Stimulated activated effector memory CD8-positive, alpha-beta T cell treated with anti-CD3 and anti-CD28 coated beads, Interleukin-12 subunit alpha, Interleukin-12 subunit beta, amount 100 ng/mL, for 72 hours (primary cell): ENCODE measurements around the gene SPARC.

Experiments used
- ATAC-seq: fragments of 150-1000 bp; cut with Tn5 transposase; 2 replicates; pipeline ENCODE4 v1.10.0; 2021
- DNase-seq, 2 donors: peaks; one replicate each; pipeline ENCODE4 v3.0.0; 2021 to 2022; ENCODE audit warnings: low spot score in 2 of 2
- H3K27ac Mint-ChIP-seq: one replicate; pipeline ENCODE4 v1.8.0; 2022; ENCODE audit warnings: mild to moderate bottlenecking, mixed read lengths
- H3K36me3 Mint-ChIP-seq: one replicate; pipeline ENCODE4 v1.8.0; 2022; ENCODE audit warnings: mild to moderate bottlenecking, mixed read lengths
- H3K4me1 Mint-ChIP-seq: one replicate; pipeline ENCODE4 v1.8.0; 2022; ENCODE audit warnings: mixed read lengths
- H3K4me3 Mint-ChIP-seq: one replicate; pipeline ENCODE4 v1.8.0; 2022; ENCODE audit warnings: mild to moderate bottlenecking, mixed read lengths
- H3K9me3 Mint-ChIP-seq: one replicate; pipeline ENCODE4 v1.8.0; 2022; ENCODE audit warnings: mixed read lengths

Gene SPARC

DNA sequence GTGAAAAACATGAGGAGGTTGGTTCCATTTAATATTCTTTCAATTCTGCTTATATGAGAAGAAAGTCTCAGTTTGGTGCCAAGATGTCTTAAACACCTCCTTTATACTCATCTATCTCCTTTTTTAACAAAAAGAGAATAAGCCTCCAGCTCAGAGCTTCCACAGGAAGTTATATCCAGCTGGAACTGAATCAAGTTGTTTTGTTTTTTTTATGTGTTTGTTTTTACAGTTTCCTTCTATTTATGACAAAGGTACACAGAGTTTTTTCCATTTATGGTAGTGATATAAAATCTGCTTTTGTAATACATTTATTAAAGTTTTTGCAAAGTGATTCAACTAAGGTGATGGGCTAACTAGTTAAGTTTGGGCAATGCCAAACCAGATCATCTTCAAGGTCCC, 10.4 kb downstream of the SPARC start:
- ATAC-seq (no peak), DNase-seq (no peak)
- no peak overlapping the region for H3K27ac Mint-ChIP-seq
- H3K9me3 Mint-ChIP-seq: no peaks in the 10 kb centered on the region
- H3K4me3 Mint-ChIP-seq: no peak overlapping the region
- no peaks in the 10 kb centered on the region for H3K36me3 Mint-ChIP-seq
- no peaks in the 10 kb centered on the region for H3K4me1 Mint-ChIP-seq

DNA sequence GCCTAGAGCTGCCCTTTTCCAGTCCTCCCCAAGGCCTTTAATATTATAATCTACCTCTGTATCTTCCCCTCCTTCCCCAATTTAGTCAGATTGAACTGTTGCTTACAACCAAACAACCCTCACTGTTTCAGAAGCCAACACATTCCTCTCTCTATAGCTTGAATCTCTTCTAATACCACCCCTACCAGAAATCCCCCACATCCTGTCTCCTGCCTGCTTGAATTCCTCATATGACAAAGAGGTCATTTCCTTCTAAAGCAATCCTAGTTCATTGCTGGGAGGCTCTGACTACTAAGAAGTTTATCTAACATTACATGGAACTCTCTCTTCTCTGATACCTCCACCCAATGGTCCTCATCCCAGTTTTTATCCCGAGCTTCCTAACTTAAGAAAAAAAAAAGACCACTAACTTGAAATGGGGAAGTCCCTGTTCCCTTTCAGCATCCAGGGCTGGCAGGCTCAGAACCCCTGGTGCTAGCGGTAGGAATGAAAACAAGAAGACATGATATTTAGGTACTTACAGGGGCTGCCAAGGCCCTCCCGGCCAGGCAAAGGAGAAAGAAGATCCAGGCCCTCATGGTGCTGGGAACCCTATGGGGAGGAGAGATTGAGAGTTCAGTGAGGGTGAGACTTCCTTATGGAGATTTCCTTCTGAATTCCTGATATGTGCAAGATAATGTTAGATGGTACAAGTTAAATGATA, 11.0 kb downstream of the SPARC start:
- Mint-ChIP-seq H3K9me3 (no peaks in the 10 kb centered on the region), H3K36me3 (no peaks in the 10 kb centered on the region), H3K27ac (no peak overlapping the region), H3K4me3 (no peak overlapping the region), H3K4me1 (no peaks in the 10 kb centered on the region)
- peak; percentile 62 for ATAC-seq
- no peak for DNase-seq

DNA sequence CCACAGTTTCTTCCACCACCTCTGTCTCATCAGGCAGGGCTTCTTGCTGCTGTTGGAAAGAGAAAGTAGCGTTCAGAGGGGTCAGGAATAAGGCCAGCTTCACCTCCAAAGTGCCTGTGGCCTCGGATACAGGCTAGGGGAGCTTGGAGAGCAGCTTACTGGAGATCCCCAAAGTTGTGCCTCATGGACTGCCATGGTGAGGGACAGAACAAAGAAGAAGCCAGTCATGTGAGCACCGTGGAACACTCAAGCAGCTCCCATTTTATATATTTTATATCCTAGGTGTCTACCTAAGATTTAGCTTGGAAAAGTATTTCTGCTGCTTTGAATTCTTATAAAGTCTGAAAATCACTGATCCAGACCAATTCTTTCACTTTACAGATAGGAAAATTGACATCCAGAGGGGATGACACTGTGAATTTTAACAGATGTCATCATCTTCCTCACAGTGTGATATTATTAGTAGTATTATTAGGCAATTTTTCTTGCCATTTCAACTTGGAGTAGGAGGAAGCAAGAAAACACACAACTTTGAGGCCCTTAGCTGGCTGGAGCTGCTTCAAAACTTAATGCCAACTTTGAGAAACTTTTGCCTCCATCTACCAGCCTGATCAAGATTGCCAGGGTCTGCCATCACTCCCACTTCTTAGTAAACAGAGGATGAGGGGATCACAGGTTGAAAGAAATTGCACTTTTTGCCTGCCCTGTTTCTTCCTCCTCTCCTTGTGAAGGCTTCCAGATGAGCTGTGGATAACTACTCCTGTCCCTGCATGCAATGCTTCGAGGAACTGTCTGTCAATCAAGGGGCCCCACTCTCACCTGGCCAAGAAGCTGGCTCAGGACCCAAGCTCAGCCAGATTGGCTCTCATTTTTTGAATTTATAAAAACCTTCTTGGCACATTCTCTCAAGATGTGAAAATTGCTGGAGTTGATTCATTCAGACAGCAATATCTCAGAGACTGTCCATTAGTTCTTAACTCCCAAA, 11.8 kb downstream of the SPARC start:
- Mint-ChIP-seq H3K4me3 (no peak overlapping the region), H3K9me3 (no peaks in the 10 kb centered on the region), H3K27ac (no peak overlapping the region), H3K36me3 (no peaks in the 10 kb centered on the region), H3K4me1 (no peaks in the 10 kb centered on the region)
- DNase-seq: no peak
- no peak for ATAC-seq

DNA sequence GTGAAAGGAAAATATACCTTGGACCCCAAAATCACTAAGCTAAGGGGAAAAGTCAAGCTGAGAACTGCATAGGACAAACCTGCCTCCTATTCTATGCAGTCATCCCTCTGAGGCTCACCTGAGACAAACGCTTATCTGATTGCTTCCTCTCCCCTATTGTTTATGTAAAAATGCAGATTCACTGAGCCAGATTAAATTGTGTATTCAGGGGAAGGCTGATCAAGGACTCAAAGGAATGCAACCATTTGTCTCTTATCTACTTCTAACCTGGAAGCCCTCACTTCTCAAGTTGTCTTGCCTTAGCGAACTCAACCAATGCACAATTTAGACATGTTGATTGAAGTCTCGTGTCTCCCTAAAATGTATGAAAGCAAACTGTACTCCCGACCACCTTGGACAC, 13.3 kb downstream of the SPARC start:
- Mint-ChIP-seq H3K4me3 (no peak overlapping the region), H3K4me1 (no peaks in the 10 kb centered on the region), H3K9me3 (no peaks in the 10 kb centered on the region), H3K36me3 (no peaks in the 10 kb centered on the region), H3K27ac (no peak overlapping the region)
- DNase-seq (no peak), ATAC-seq (no peak)

DNA sequence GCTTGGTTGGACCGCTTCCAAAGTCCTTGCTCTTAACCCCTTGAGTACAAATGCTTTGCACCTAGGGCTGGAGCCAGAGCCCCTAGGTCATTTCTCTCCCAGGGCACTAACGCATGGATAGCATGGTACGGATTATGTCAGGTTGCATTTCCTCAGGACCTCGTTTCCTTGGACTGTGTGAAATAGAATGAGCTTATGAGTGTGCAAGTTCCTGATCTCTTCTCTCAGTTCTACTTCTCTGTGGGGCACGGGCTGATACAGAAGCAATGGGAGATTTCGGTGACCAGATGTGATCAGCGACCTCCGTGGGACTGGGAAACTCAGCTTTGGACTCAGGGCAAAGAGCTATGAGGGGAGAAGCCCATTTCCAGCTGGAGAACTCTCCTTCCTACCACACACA, 14.2 kb downstream of the SPARC start:
- Mint-ChIP-seq H3K4me3 (no peak overlapping the region), H3K4me1 (no peaks in the 10 kb centered on the region), H3K27ac (no peak overlapping the region), H3K9me3 (no peaks in the 10 kb centered on the region), H3K36me3 (no peaks in the 10 kb centered on the region)
- ATAC-seq (no peak), DNase-seq (no peak)

DNA sequence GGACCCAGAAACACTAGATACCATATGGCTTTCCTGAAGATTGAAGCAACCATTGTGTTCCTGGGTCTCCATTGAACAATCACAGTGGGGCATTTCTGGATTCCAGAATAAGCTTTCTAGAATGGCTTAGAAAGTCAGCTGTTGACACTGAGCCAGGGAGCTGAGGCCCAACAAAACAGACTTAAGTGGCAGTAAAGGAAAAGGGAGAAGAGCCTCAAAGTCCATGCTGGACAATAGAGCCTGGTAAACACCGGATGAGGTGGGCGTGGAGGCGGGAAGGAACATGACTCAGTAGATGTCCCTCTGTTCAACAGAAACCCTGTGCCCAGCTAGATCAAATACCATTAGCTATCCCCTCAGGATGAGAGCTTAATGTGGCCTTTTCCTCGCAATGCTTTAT, 14.8 kb downstream of the SPARC start:
- Mint-ChIP-seq H3K27ac (no peak overlapping the region), H3K4me3 (no peak overlapping the region), H3K9me3 (no peaks in the 10 kb centered on the region), H3K36me3 (no peaks in the 10 kb centered on the region), H3K4me1 (no peaks in the 10 kb centered on the region)
- DNase-seq (no peak), ATAC-seq (no peak)

DNA sequence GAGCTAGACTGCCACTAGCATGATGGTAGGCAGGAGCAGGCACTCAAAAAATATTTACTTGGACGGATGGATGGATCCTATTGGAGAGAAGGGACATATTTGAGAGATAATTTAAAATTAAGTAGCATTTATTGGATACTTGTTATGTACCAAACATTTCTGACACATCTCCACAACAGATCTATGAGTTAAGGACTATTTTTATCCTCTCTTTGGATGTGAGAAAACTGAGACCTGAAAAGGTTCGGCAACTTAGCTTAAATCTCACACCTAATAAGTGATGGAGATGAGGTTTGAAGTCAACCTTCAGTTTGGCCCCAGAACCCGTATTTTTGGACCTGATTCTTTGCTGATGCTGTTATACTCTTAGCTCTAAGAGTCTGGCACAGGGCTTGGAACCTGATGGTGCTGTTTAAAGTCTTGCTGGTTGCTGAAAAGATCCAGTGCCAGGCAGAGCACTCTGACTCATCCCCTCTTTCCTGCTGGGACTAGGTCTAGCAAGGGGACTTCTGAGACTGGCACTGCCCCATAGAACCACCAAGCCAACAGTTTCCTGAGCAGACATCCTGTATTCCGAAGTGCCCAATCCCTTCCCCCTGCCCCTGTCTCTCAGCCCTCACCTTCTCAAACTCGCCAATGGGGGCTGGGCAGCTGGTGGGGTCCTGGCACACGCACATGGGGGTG, 15.6 kb downstream of the SPARC start:
- no peak overlapping the region for H3K27ac Mint-ChIP-seq
- ATAC-seq (no peak), DNase-seq (no peak)
- H3K4me3 Mint-ChIP-seq: no peak overlapping the region
- no peaks in the 10 kb centered on the region for H3K36me3 Mint-ChIP-seq
- H3K4me1 Mint-ChIP-seq: no peaks in the 10 kb centered on the region
- H3K9me3 Mint-ChIP-seq: no peaks in the 10 kb centered on the region

DNA sequence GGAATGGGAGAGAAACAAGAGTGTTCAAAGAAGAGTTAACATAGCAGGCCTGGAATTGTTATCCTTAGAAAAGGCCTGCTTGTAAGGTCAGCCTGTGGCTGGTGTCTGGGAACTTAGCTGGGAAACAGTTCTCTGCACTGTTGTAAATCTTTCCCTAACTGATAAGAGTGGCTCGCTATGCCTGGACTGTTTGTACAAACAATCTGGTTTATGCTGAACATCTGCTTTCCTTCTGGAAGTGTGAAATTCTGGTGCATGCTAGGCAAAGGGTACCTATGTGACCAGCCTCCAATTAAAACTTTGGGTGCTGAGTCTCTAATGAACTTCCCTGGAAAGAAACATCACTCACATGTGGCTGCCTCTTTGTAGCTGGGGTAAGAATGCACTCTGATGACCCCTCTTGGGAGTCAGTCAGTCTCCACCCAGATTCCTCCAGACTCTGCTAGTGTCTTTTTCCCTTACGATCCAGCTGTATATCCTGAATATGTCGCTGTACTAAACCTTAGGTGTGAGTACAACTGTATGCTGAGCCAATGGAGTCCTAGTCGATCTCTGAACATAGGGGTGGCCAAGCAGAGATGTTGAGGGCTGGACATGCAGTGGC, 16.5 kb downstream of the SPARC start:
- no peak for ATAC-seq
- H3K27ac Mint-ChIP-seq: no peak overlapping the region
- H3K4me3 Mint-ChIP-seq: no peak overlapping the region
- no peaks in the 10 kb centered on the region for H3K4me1 Mint-ChIP-seq
- no peak for DNase-seq
- H3K36me3 Mint-ChIP-seq: no peaks in the 10 kb centered on the region
- H3K9me3 Mint-ChIP-seq: no peaks in the 10 kb centered on the region

DNA sequence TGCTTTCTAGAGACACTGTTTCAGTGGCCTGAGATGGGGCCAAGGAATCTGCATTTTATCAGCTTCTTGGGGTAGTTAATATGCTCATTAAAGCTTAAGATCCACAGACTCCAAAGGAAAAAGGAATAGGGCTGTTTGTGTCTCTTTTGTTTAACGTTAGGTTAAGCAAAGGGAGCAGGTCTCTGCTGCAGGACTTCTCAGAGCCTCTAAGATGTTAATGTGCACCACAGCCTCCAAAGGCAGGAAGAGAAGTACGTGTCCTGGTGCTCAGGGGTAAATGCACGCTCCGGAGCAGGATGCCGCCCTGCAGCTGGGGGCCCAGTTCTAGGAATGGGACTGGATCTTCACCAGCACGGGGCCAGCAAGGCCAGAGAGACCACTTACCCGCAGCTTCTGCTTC, 19.6 kb downstream of the SPARC start:
- no peak overlapping the region for H3K27ac Mint-ChIP-seq
- no peak for ATAC-seq
- no peaks in the 10 kb centered on the region for H3K36me3 Mint-ChIP-seq

DNA sequence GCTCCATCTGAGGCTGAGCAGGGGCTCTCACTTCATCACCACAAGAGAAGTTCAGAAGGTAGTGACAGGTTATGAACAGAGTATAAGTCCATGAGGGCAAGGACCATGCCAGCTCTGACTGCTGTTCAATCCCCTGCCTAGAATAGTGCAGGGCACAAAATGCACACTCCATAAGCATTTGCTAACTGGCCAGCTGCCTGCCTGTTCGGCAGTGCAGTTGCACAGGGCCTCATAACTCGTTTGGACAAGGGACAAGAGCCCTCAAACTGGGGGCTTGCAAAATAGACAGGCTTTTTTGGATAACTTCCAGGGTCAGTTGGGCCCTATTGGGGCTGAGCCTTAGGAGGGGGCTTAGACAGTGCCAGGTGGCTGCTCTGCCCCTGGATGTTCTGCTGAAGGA, 21.1 kb downstream of the SPARC start:
- no peak for ATAC-seq

More for the DNA sequence above, 19.6 kb downstream of the SPARC start:
- H3K4me3 Mint-ChIP-seq: no peak overlapping the region
- DNase-seq: no peak
- no peaks in the 10 kb centered on the region for H3K9me3 Mint-ChIP-seq
- peaks cover 19% of the 10 kb centered on the region for H3K4me1 Mint-ChIP-seq

DNA sequence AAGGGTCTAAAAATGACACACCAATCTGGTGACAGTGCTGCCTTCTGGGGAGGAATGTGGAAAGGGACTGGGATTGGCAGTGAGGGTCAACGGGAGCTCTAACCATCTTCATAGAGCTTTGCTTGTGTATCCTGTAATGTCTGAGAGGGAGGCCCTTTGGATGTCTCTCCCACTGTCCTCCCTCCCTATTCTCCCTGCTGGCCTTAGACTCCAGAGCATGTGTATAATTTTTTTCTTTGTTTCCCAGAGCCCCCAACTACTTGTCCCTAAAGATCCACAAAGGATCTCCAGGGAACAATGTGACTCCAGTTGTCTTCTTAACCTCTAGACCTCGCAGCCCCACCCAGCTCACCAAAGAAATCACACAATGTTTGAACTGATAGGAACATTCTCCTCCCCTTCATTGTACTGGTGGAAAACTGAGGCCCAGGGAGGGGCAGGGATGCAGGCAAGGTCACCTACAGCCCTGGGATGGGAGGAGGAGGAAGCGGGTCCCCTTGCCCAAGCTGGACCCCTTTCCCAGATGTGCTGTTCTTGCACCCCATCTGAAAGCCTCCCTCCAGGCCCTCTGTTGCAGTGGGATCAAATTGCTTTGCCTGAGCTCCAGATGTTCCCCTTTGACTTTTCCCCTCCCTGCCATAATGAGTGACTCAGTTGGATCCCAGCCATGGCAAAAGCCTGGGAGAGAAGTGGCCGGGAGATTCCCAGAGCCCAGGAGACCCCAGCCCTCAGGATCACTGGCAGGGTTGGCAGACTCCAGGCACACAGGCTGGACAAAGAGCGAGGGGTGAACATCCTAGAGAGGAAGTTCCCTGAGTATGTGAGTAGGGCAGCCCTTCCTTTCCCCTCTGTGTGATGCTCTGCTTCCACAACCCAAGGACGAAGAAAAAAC, 21.8 kb downstream of the SPARC start:
- Mint-ChIP-seq H3K27ac (peak overlapping the region; percentile 6), H3K4me3 (no peak overlapping the region), H3K4me1 (peaks cover 20% of the 10 kb centered on the region), H3K36me3 (no peaks in the 10 kb centered on the region), H3K9me3 (no peaks in the 10 kb centered on the region)
- DNase-seq (no peak), ATAC-seq (no peak)

More for the DNA sequence above, 21.1 kb downstream of the SPARC start:
- H3K36me3 Mint-ChIP-seq: no peaks in the 10 kb centered on the region
- peak overlapping the region; percentile 6 for H3K27ac Mint-ChIP-seq
- peaks cover 20% of the 10 kb centered on the region for H3K4me1 Mint-ChIP-seq
- H3K9me3 Mint-ChIP-seq: no peaks in the 10 kb centered on the region
- no peak overlapping the region for H3K4me3 Mint-ChIP-seq
- DNase-seq: no peak

DNA sequence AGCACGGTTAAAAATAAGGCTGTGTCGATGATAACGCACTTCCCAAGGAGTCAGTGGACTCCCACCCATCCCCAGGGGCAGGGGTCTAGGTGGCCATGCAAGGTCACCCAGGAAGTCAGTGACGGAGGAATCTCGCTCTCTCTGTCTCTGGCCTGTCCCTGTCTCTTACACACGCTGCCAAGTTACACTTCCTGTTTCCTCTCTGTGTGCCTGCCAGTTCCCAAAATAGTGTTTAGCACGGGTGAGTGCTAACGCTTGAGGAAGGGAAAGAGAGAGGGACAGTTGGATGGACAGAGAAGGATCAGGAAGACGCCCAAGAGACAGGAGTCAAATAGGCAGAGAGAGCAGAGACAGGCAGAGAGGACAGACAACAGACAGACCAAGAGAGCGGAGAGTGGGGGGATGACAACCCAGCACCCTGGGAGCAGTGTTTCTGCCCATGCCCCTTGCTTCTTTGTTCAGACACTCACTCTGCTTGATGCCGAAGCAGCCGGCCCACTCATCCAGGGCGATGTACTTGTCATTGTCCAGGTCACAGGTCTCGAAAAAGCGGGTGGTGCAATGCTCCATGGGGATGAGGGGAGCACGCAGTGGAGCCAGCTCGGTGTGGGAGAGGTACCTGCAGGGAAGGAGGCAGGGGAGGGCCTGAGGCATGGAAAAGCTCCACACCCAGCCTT, 23.0 kb downstream of the SPARC start:
- no peak for DNase-seq
- Mint-ChIP-seq H3K4me3 (no peak overlapping the region), H3K36me3 (no peaks in the 10 kb centered on the region), H3K27ac (peak overlapping the region; percentile 23), H3K4me1 (peaks cover 20% of the 10 kb centered on the region), H3K9me3 (no peaks in the 10 kb centered on the region)
- ATAC-seq: no peak

DNA sequence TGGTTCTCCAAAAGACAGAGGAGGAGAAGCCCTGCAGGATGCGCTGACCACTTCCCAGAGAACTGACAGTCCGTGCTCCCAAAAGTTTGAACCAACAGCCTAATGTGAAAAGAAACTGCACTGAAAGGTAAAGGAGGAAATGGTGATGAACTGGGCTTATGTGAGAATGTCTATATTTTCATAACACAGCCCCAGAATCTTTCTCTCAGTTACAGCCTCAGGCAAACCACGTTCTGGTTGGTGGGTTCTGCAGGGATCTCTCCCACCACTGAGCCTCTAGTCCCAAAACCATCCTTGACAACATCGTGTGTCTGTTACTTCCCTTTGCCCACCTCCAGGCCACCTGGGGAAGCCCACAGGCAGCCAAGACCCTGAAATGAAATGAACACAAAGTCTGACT, 23.9 kb downstream of the SPARC start:
- Mint-ChIP-seq H3K4me3 (no peak overlapping the region), H3K27ac (peak overlapping the region; percentile 23), H3K36me3 (no peaks in the 10 kb centered on the region), H3K4me1 (peaks cover 20% of the 10 kb centered on the region), H3K9me3 (no peaks in the 10 kb centered on the region)
- no peak for ATAC-seq
- no peak for DNase-seq
